Urothelium cell line (cell line): ENCODE results near the gene TTC7B.
A peak's percentile ranks its signal among the peaks of the same experiment; 100 is the strongest.

ENCODE experiments used
- DNase-seq: peaks from one replicate; pipeline ENCODE4 v3.0.0; 2011; ENCODE audit warnings: low spot score, mixed read lengths
- FAIRE-seq: peaks from 2 replicates; lab custom pipeline; 2011; peaks lifted over from hg19 to GRCh38; lab: Jason Lieb, UNC

The TTC7B gene

DNA sequence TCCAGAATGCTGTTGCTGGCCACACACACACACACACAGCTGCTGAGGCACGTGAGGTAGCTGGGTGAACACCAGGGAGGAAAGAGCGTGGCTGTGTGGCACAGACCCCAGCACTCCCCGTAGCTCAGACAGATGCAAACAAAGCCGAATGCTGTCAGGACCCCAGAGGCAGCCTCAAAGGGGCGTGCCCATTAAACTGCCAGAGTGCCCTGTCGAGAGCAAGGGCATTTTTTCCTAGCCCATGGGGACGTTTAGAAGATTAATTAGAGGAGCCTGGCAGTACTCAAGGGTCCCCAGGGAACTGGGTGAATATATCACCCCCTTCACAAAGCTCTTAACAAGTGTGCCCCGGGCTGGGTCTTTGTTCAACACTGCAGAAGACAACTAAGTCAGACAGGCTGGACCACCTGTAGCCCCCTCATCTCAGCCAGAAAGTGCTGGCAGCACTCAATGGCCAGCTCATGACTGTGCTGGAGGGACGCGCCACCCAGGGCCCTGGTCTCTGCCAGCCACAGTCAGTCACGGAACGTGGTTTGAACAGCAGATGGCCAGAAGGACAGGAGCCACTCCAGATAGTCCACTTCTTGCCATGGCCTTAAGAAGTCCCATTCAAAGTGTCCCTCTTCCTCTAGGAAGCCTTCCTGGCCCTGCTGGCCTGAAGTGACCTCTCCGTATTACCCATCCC is 37.5 kb downstream of the TTC7B start:
- DNase-seq, result no peak

DNA sequence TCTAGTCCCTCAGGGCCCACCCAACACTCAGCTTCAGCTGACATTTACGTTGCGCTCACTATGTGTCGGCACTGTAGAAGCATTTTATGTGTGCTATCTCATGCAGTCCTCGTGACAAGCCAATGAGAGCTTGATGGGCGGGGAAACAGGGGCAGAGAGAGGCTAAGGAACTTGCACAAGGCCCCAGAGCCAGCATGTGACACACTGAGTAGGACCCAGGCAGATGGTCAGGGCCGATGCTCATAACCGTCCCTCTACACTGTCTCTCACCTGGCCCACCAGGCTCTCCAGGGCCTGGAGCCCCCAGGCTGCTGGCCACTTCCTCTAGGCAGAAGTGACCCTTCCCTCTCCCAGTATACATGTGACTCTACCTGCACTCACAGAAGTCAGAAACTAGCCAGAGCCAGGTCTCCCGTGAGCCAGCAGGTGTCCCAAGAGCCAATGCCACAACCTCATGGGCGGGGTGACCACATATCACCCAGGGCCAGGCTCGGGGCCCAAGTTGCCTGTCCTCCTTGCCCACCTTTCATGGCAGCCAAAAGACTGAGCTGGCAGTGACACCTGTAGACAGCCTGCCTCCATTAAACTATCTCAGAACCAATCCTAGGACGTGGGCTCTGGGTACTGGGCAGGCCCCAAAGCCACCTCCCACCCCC is 38.3 kb downstream of the TTC7B start:
- no peak for DNase-seq
- no peak for FAIRE-seq

More for the DNA sequence above, 37.5 kb downstream of the TTC7B start:
- no peak for FAIRE-seq

DNA sequence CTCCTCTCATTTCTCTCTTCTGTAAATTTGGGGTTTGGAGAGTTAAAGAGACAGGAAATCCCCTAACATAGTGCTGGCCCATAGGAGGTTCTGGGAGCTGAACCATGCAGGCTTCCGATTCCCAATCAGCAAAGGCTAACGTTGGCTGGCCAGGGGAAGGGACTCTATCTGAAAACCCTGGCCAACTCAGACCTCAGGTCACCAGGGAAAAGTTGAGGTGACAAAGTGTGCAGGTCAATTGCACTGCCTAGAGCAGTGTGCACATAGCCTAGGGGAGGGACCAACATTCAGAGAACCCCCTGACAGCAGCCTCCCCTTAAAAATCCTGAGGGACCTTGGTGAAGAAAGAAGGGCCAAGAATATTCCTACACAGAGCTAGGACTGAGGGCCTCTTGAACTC is 38.9 kb downstream of the TTC7B start:
- FAIRE-seq (no peak), DNase-seq (no peak)

DNA sequence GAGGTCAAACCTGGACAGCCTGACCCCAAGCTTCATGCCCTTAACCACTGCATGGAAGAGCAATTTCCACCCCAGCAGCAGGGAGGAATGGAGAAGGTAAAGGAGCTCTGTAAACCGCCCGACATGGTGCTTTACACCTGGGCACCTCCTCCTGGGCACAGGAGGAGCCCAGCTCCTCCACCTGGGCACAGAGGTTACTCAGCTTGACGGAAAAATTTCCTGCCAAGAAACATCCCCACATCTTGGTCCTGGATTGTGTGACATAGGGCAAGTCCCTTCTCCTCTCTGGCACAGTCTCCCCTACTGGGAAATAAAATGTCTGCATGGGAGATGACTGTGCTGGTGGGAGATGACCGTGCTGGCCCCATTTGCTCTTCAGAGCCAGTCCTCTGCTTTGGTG is 40.8 kb downstream of the TTC7B start:
- FAIRE-seq (no peak), DNase-seq (no peak)

DNA sequence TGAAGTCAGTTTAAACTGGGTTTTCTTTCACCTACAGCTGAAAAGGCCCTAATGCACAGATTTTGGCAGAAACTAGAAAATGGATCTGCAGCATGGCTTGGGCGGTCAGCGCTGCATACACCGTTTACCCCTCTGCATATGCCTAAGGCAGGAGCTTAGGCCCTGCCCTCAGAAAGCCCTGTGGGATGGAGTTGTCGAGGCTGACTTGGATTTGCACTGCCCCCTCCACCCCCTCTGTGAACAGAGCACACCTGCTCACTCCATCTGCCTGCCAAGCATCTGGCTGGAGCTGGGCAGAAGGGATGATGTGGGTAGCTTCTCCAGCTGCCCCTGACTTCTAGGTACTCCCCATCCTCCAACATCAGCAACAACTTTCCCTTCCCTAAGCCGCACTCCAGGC is 41.9 kb downstream of the TTC7B start:
- DNase-seq (no peak), FAIRE-seq (no peak)

DNA sequence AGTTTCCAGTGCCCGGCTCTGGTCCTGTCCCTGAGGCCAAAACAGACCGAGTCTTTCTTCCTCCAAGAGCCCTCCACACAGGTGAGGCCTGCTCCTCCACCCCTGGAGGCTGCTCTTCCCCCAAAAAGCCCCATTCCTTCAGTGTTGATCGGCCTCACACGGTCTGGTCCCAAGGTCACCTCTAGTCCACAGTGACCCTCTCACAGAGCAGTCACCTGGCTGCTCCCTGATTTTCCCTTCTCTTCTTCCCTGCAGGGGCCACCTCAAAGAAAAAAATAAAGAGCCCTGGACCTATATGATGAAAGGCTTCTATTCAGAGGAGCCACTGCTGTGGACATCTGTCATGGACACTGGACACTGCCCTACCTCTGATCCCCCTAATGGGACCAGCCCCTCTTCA is 42.5 kb downstream of the TTC7B start:
- no peak for FAIRE-seq
- no peak for DNase-seq

DNA sequence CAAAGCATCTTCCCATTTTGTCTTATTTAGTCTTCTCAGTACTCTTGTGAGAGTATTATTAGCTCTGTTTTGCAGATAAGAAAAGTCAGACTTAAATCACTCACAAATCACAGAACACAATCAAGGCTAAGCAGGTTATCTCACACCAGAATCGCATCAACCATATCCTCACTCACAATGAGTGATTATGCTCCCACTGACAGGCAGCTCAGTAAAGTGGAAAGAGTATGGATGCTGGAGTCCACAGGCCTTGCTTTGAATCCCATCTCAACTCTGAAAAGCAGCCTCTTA is 43.1 kb downstream of the TTC7B start:
- FAIRE-seq (no peak), DNase-seq (no peak)

DNA sequence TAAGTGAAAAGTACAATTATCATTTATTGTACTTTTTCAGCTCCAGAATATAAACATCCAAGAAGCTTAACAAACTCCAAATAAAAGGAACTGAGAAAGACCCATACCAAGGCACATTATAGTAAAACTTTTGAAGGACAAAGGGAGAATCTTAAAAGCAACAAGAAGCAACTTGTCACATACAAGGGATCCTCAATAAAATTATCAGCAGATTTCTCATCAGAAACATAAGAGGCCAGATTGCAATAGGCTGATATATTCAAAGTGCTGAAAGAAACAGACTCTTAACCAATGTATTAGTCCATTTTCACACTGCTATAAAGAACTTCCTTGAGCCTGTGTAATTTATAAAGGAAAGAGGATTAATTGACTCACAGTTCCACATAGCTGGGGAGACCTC is 48.3 kb downstream of the TTC7B start:
- FAIRE-seq (no peak), DNase-seq (no peak)

DNA sequence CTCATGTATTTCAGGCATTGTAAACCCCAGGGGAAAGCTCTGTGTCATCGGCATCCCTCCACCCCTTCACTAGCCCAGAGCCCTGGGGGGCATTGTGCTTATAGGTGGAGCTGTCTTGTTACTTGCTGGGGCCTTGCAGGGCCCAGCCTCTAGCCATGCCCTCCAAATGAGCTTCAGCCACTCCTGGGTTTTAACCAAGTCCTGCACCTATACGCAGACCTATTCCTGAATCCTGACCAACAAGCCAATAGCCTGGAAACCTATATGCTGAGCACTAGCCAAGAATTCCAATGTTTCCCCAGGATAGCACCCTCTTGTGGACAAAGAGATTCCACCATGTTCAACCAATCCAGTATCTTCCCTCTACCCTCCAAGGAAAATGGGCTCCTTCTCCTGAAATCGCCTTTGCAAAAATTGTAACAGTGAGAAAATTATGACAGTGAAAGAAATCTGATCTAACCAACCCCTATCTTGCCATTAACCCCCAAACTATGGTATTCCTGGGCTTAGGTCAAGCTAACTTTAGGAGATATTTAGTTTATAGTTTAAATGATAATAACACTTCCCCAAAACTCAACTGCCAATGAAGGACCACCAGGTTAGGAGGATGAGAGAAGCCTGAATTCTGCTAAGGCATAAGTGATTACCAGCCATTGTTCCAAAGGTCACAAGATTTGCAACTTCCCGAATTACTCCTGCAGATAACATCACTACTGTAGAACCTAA is 55.5 kb downstream of the TTC7B start:
- DNase-seq, result peak; percentile 18
- no peak for FAIRE-seq

DNA sequence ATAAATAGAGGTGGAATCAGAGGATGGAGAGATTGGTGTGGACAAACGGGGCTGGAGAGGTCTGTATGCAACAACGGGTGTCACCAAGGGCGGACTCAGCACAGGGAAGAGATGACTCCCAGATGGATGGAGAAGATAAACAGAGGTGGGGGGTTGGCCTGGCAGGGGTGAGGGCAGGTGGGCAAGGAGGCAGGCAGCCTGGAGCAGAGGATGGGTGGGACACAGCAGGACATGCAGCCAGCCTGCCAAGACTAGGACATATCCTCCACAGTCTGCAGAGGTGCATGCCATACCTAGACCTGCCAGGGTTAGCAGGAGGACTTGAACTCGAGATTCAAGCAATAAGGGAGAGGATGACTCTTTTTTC is 56.2 kb downstream of the TTC7B start:
- DNase-seq (no peak), FAIRE-seq (no peak)

DNA sequence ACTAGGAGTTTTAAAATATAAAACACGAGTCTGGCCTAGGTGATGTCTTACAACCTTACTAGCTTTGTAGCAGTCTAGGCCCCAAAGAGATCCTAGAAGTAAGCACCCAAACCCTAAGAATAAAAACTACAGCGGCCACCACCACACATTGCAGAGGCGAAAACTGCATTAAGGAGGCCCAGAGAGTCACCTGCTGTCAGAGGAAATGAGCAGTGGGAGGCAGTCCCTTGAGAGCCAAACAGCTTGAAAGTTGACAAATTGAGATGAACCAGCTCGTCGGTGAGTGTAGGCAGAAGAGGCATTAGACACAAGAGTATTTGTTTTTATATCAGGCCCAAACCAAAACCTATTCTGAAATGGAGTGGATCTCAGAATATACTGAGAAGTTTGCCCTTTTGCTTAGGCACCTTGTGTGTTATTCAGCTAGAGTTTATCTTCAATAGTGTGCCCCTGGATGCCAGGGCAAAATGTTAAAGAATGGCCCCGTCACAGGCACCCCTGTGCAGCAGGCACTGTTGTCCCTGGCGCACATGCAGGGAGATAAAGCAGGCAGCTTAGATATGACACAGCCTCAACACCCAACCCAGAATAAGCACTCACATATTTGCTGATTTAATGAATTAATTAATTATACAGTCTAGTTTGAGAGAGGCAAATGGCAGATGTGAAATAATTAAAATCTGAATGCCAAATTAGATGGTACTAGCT is 56.7 kb downstream of the TTC7B start:
- FAIRE-seq, result no peak
- no peak for DNase-seq

DNA sequence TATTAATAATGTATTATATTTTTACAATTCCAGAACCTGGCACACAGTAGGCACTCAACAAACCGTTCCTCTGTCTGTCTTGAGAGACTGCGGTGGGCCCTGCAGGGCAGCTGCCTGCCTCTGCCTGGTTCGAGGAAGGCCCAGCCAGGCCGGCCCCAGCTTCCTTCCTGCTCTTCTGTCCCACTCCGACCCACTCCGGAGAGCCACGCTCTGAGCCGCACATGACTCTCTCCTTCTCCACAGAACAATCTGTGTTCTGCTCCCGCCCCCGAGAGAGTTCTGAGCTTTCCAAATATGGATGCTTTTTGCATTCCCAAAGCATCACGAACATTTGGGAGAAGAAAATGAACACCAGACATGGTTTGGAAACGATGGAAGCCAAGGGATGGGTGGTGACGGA is 57.3 kb downstream of the TTC7B start:
- no peak for DNase-seq
- no peak for FAIRE-seq

DNA sequence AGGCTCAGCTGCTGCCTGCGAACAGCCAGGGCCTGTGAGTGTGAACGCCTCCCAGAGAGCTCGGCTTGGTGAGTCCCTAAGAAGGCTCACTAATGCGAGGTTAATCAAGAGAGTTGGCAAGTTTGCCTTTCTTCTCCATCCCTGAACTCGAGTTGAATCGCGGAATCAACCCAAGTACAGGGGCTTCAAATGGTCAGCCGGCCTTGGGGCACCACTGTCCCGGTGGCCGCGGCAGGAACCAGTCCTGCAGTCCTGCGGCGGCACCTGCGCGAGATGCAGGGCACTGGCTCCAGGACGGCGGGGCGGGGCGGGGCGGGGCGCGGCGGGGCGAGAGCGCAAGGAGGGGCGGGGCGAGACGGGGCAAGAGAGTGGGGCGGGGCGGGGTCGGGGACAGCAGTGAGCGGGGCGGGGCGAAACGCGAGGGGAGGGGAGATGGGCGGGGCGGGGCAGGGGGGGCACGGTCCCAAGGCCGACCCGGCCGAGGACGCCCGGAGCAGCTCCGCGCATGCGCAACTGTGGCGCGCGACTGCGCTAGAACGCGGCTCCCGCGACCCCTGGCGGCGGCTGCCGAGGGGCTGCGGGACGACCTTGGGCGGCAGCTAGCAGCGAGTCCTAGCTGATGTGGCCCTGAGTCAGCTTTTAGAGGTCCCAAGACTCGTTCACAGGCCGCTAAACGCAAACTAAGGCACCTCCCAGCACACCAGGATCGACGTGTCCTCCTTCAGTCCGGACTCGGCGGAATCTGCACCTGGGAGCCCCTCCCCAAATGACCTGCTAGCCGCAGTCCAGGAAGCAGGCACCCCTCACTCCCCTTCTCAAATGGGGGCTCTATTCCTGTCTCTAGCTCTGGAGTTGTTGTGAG is 58.0 kb downstream of the TTC7B start:
- DNase-seq, result peak; percentile 84
- no peak for FAIRE-seq

DNA sequence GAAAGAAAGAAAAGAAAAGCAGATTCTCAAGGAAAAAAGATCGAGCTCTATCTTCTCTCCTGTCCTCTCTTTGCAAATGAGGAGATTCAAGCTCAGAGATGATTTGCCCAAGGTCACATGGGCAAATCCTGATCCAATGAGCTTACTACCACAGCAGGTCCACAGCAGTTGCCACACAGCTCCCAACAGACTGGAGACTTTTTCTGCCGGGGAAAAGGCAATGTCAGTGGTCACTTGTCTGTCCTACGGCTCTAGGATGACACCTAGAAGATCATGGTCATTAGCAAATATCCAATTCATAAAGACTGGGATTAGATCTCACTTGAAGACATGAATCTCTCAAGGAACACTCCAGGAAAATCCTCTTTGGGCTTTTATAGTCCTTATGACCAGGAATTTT is 58.8 kb downstream of the TTC7B start:
- no peak for FAIRE-seq
- no peak for DNase-seq

DNA sequence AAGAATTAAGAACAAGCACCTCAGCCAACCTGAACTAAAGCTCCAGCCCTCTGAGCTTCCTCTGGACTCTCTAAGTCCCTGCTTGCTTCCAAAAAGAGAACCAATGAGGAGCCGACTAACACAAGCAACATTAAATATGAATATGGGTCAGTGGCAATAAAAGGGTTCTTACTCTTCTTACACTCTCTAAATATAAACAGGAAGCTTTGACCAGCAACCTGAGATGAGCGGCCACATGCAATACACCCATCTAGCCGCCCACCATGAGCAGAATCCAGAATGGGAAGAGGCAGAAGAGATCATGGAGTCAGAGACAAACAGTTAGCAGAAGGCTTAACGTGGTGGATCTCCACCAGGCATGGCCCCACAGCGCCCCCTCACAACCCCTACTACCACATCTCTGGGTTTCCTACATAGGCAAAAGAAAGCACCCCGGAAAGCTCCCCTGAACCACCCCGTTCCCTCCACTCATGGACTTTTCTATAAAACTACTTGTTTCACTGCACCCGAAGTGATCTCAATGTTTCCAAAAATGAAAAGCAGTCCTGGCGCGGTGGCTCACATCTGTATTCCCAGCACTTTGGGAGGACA is 59.4 kb downstream of the TTC7B start:
- DNase-seq (no peak), FAIRE-seq (no peak)

DNA sequence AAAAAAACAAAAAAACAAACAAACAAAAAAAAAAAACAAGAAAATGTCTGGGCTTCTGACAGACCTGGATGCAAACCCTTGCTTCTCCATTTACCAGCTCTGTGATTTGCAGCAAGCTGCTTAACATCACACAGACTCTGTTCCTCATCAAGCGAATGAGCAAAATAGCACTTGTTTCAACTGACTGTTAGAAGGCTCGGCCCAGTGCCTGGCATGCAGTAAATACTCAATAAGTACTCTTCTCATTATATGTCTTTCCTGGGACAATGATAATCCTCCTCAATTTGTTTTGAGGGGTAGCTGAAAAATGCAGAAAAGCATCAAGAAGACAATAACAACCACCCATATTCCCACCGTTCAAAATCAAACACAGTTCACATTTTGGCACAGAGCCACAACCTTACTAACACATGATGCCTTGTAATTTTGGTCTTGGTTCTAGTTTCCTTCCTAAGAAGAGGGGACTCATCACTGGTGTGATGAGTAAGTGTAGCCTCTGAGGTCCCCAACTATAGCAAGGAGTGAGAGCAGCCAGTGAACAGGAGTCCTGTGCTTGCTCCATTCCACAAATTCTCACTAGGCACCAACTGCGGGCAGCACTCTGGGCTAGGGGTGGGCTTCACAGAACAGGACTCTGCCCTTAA is 60.4 kb downstream of the TTC7B start:
- no peak for DNase-seq
- no peak for FAIRE-seq

DNA sequence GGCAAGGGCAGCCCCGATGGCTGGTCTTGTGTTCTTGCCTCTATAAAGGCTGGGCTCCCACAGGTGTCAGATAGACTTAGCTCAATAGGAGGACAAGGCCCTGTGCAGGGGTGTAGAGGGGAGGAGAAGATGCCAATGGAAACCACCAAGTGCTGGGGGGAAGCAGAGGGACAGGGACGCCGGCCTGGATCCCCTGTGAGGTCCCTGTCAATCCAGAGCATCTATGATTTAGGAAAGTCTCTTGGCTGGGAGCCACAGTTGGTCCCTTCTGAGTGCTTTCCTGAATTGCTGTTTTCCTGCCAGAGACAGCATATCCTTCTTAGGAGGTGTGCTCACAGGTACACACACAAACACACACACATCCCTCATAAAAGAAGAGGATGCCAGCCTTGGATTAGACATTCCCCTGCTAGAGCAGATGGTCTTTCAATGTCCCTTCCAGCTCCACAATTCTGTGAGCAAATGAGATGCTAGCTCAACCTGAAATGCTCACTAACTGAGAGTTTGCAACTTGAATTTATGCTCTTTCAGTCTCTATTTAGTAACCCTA is 62.7 kb downstream of the TTC7B start:
- no peak for DNase-seq
- FAIRE-seq, result no peak

DNA sequence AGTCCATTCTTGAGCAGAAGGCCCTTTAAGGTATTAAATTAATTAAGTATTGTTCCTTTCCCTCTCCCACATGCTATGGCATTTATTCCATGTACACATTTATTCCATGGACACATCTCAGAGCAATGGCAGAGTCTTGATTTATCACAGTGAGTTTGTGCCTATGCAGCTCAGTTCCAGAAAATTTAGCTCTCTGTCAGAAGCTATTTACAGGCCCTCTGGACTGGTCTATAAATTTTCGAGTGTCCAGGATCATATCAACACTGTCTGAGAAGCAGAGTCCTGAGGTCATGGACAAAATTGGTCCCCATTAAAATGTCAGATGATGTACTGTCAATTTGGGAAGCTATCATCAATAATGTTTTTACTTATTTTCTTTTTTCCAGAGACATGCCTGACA is 65.5 kb downstream of the TTC7B start:
- no peak for DNase-seq
- no peak for FAIRE-seq

DNA sequence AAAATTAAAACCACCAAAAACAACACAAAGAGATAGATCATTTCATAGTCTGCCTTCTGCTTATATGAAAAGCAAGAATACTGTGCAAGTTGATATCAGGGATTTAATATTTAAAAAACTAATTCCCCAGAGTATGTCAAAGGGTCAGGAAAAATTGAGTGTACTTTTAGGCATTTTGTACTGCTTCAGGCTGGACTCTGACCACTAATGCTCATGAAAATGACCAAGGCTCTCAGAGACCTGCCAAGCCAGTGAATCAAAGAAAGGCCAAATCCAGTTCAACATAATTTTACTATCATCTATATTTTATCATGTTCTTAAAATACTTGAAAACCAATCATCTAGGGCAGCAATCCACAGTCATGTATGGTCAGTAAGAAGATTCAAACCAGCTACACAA is 66.0 kb downstream of the TTC7B start:
- FAIRE-seq (no peak), DNase-seq (no peak)

DNA sequence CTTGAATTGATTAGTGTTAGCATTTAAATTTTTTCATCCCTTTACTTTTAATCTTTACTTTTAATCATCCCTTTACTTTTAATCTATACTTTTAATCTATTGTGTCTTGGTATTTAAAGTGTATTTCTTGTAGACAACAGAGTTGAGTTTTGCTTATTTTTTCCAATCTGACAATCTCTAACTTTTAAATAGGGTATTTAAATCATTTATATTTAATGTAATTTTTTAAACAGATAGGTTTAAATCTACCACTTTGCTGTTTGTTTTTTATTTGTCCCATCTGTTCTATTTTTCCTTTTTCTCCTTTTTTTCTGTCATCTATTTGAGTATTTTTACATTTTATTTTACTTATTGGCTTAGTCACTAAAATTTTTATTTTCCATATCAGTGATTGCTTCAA is 68.3 kb downstream of the TTC7B start:
- DNase-seq (no peak), FAIRE-seq (no peak)
